Panc1 (cell line): ENCODE results near the gene BAIAP2. TPM values are rescaled to one million over a fixed set of nuclear protein-coding genes. Genes with fewer than 3 reads are reported as not detected.

Experiments
- ATAC-seq: fragments of 200-7000 bp; cut with Tn5 transposase; 2 replicates; pipeline ENCODE4 v1.9.1; 2020; ENCODE audit warnings: mild to moderate bottlenecking, moderate library complexity
- BruUV-seq: library from RNA; stranded (reverse); fragments of 400-500 nt; replicated peaks from 2 replicates; lab custom pipeline; 2021; lab: Mats Ljungman, UMichigan
- CTCF ChIA-PET: fragments of 300-600 bp; sonication (Branson Sonifier 250); formaldehyde crosslinking; loops from one replicate; lab custom pipeline; 2022; ENCODE audit warnings: antibody characterized with exemption; lab: Charles Lee
- POLR2A ChIA-PET: fragments of 300-600 bp; sonication (Branson Sonifier 250); formaldehyde crosslinking; loops from one replicate; lab custom pipeline; 2022; ENCODE audit warnings: antibody characterized with exemption; lab: Charles Lee
- DNase-seq: peaks from one replicate; pipeline ENCODE4 v3.0.0-alpha.2; 2010; ENCODE audit warnings: low read depth, low spot score
- H3K27ac ChIP-seq: 2 replicates; pipeline ENCODE4 v1.5.1; 2011; ENCODE audit warnings: mild to moderate bottlenecking, low read length, inconsistent platforms
- H3K27me3 ChIP-seq: fragments of 200-500 bp; sonication (Bioruptor generic); 2 replicates; pipeline ENCODE4 v1.6.0; 2014; ENCODE audit warnings: low read length, inconsistent platforms; ENCODE audit not compliant: control insufficient read depth, insufficient read depth
- H3K36me3 ChIP-seq: fragments of 200-500 bp; sonication (Bioruptor generic); 2 replicates; pipeline ENCODE4 v1.5.1; 2014; ENCODE audit warnings: inconsistent platforms, mild to moderate bottlenecking, low read length, moderate library complexity; ENCODE audit not compliant: control insufficient read depth, insufficient read depth
- H3K4me1 ChIP-seq: 2 replicates; pipeline ENCODE4 v1.5.1; 2011; ENCODE audit warnings: inconsistent platforms, mild to moderate bottlenecking, low read length, moderate library complexity; ENCODE audit not compliant: control insufficient read depth, insufficient read depth
- H3K4me3 ChIP-seq, 2 experiments: 2 replicates each; pipeline ENCODE4 v1.5.1; 2011 to 2012; ENCODE audit warnings: low read depth in 2 of 2, low read length in 2 of 2, mild to moderate bottlenecking in 2 of 2, inconsistent platforms in 1 of 2, moderate library complexity in 1 of 2
- H3K9me3 ChIP-seq: fragments of 200-500 bp; sonication (Bioruptor generic); 2 replicates; pipeline ENCODE4 v1.5.1; 2014; ENCODE audit warnings: low read depth, mild to moderate bottlenecking, inconsistent platforms, low read length, moderate library complexity; ENCODE audit not compliant: control insufficient read depth, insufficient read depth
- CTCF ChIP-seq: fragments of 450-650 bp; IDR thresholded peaks from 2 replicates; pipeline ENCODE4 v1.5.1; 2017; ENCODE audit warnings: mild to moderate bottlenecking
- POLR2AphosphoS5 ChIP-seq: IDR thresholded peaks from 2 replicates; pipeline ENCODE4 v1.6.1; 2012; ENCODE audit warnings: mild to moderate bottlenecking, low read depth, low read length, moderate library complexity
- REST ChIP-seq, 2 experiments: IDR thresholded peaks; 2 replicates each; pipeline ENCODE4 v1.6.1; 2011 to 2012; ENCODE audit warnings: low read depth in 2 of 2, control low read depth in 1 of 2, low read length in 1 of 2, mild to moderate bottlenecking in 1 of 2, moderate library complexity in 1 of 2; ENCODE audit not compliant: insufficient read depth in 1 of 2
- SIN3A ChIP-seq: IDR thresholded peaks from 2 replicates; pipeline ENCODE4 v1.6.1; 2012; ENCODE audit warnings: low read depth, mild to moderate bottlenecking, low read length, moderate library complexity, borderline replicate concordance; ENCODE audit not compliant: insufficient read depth
- TCF7L2 ChIP-seq: IDR thresholded peaks from 2 replicates; pipeline ENCODE4 v1.6.1; 2011; ENCODE audit warnings: mild to moderate bottlenecking, low read depth, low read length, inconsistent platforms
- in situ Hi-C: cut with HindIII; loops from 2 replicates; pipeline ENCODE4 v1.10.0; 2016; ENCODE audit warnings: low sequenced_read_pairs, low pct_unique_long_range_greater_than_20kb
- intact Hi-C: fragments of 100-400 bp; cut with micrococcal nuclease; formaldehyde crosslinking; loops from one replicate; pipeline ENCODE4 v1.10.0; 2022; ENCODE audit not compliant: unreplicated experiment
- total RNA-seq: library from RNA; stranded (reverse); gene quantifications from one replicate; pipeline ENCODE4 v1.2.1, GENCODE V29; 2021; ENCODE audit not compliant: unreplicated experiment

Gene BAIAP2
- total RNA-seq, 1 experiment from 2014 or later: 125 TPM

GRCh38 chr17:81164371-81165245 lies 129.7 kb downstream of the BAIAP2 start:
- intact Hi-C loops: no loop called here
- ChIA-PET POLR2A (no interaction called here), CTCF (interaction anchor here (0.6 to 0.7 kb wide), 3 partner anchors 11 to 171 kb away, joined by 3 to 7 read pairs (median 3); no protein-coding TSS in a partner anchor)
- BruUV-seq: no TSS peak
- ATAC-seq (peak; percentile 39), DNase-seq (no peak)
- H3K36me3 ChIP-seq: no peaks in the 10 kb centered on the region
- peak overlapping the region in 1 of 2 experiments; percentile 2; a peak in 1 of 4 replicates for H3K4me3 ChIP-seq
- in situ Hi-C loops: no loop called here
- no peaks in the 10 kb centered on the region for H3K27me3 ChIP-seq
- peaks cover 16% of the 10 kb centered on the region for H3K4me1 ChIP-seq
- TF ChIP-seq CTCF (no peak), POLR2AphosphoS5 (no peak), TCF7L2 (no peak), REST (IDR thresholded peaks at IDR 0.05; ENCODE audit: insufficient read depth in 1 of 2, low read depth in 2 of 2, low read length in 1 of 2) (no peak), SIN3A (no peak)
- no peak overlapping the region for H3K27ac ChIP-seq
- no peaks in the 10 kb centered on the region for H3K9me3 ChIP-seq

DNA sequence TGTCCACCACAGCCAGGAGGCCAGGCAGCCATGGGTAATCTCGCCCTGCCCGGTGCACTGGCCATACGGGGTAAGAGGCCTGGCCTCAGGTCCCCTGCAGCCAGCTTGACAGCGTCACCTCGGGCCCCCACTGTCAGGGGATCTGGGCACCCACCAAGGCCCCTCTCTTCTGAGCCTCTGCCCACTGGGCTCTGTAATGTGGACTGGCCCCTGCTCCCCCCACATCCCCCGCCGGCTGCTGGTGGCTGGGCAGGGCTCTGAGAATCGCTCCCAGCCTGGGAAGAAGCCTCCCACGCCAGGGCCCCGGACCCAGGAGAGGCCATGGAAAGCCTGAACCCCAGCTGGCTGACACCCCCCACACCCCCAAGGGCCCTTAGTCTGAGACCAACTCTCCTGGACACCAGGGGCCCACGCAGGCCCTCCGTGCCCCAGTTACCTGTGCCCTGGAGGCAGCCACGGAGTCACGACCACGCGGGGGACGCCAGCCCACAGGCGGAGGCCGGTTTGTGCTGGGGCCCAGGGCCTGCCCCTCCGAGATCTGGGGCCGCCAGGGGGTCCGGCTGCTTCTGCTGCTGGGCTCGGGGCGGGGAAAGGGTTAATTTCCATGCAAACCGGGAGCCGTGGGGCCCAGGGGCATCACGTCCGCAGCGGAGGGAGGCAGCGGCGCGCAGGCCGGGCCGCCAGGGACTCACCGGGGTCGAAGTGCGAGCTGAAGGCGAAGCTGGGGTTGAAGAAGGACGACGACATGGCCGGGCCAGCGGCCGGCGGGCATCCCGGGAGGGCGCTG lies 130.5 kb downstream of the BAIAP2 start, which contains the start of gene PVALEF:
Gene PVALEF, plus strand, starts transcription at position 262 of the 787 bp plus-strand sequence. CDS start 15,720 bp downstream, outside the sequence.
- H3K27ac ChIP-seq: peak within 1 kb of the TSS; percentile 45
- ChIA-PET POLR2A (no interaction called here), CTCF (interaction anchor here (0.6 kb wide), 1 partner anchor 171 kb away, joined by 3 read pairs; no protein-coding TSS in a partner anchor)

More for the DNA sequence above, 130.5 kb downstream of the BAIAP2 start, which contains the start of gene PVALEF:
- no peak for DNase-seq
- H3K36me3 ChIP-seq: no peaks in the 10 kb centered on the region
- H3K9me3 ChIP-seq: no peaks in the 10 kb centered on the region
- peak; percentile 61 for ATAC-seq
- peak within 1 kb of the TSS; percentile 35 to 51 for H3K4me3 ChIP-seq
- H3K27me3 ChIP-seq: no peaks in the 10 kb centered on the region
- TF ChIP-seq CTCF: no peak
- TF ChIP-seq POLR2AphosphoS5: no peak
- TF ChIP-seq TCF7L2: no peak
- TF ChIP-seq REST (IDR thresholded peaks at IDR 0.05; ENCODE audit: insufficient read depth in 1 of 2, low read depth in 2 of 2, low read length in 1 of 2): no peak
- TF ChIP-seq SIN3A: no peak
- peaks cover 16% of the 10 kb centered on the region for H3K4me1 ChIP-seq
- intact Hi-C loops: no loop called here
- no TSS peak for BruUV-seq
- in situ Hi-C loops: no loop called here
